ENCODE results near the gene LRRC34.

LRRC34 gene

DNA sequence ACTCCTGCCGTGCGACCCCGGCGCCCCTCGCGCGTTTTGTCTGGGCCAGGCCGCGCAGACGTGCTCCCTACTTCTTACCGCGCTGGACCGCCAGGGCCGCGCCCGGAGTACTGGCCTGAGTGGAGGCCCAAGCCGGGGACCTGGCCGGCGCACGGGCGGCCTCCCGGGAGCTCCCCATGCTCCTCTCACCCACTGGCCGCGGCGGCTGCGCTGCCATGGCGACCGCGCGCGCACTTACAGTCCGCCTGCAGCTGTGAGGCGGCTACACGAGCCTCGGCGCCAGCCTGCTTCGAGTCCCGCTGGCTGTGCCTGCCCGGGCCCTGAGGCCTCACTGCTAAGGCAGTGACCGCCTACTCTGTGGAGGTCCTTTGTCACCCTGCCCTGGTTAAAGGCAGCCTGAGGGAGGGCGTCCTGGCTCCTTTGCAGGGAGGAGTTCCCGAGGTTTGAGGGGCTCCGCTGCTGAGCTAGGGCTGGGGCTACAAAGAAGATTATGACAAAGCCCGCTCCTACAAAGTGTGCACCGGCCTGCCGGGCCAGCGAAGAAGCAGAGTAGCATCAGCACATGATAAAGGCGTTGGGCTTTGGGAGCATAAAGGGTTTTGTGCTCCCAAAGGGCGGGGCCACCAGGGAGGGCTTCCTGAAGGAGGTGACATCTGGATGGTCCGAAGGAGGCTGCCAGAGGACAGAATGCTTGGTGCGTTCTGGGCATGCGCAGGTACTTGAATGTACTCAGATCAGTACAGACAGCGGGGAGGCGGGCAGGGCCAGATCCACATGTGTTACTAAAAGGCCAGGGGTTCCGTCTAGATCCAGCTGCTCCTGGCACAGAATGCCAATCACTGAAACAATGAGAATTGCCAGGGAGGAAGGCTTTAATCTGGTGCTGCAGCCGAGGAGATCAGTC, at the start of gene LRRC34, which contains the start of gene LRRIQ4:
LRRC34 (minus strand) TSS at position 573 of the 904 bp plus-strand sequence; CDS start at position 217, 356 bp downstream.
LRRIQ4 (plus strand) TSS at position 539 of the 904 bp plus-strand sequence. CDS start 9,052 bp downstream, outside the sequence.
- peak; percentile 87 for DNase-seq (ENCODE audit: low spot score)

GRCh38 chr3:169861871-169862270, 49.2 kb upstream of the LRRC34 start:
- DNase-seq (ENCODE audit: low spot score) = no peak

DNA sequence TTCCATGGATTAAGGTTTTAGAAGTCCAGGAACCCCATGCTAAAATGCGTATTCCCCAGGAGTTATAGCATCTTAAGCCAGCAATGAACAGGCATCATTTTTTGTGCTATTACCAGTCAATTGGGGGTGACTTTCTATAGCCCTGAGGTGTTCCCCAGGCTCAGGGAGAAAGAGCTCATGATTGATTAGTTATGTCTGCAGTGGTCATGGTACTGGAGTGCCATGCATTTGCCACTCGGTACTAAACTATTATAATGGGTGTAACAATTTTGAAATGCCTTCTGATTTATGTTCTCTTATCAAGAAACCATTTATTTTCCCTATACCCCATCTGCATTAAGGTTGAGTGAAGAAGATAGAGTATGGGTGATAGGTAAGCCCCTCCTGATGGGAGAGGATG, 45.1 kb upstream of the LRRC34 start:
- no peak for DNase-seq (ENCODE audit: low spot score)

- no peak for DNase-seq (ENCODE audit: low spot score)
Measured at GRCh38 chr3:169855514-169855913, 42.8 kb upstream of the LRRC34 start.

GRCh38 chr3:169850618-169851017, 37.9 kb upstream of the LRRC34 start:
- DNase-seq (ENCODE audit: low spot score) = no peak

DNA sequence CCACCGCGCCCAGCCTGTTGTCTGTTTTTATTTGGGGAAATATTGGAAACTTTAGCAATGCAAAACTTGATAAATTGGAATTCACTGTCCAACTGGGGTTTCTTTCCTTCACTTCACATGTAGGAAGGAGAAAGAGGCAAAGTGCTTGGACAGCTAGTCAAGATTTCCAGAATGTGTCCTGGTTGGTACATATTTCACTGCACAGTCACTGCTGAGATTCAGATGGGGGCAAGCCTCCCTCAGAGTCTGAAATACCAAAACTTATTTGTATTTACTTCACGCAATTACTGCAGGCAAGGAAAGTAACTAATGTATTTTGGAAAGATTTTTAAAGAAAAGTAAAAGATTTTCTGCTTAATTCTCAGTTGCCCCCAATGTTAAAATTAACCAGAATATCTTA, 36.0 kb upstream of the LRRC34 start:
- no peak for DNase-seq (ENCODE audit: low spot score)

DNA sequence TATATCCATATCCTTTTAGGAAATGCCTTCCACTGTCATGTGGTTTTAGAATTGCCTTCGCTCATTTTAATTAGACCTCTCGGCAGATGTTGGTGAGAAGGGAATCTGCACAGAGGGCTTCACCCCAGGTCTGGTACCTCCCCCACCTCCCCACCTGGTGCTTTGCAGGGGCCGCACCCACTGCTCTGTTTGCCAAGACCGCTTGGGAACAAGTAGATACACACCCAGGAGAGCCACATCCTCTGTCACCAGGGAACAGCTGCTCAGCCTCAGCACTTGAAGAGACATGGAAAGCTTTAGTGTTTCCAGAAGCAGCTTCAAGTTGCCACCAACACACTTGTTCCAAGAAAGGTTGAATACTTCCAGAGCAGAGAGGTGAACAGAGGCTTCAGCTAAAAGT, 35.2 kb upstream of the LRRC34 start:
- DNase-seq (ENCODE audit: low spot score) = no peak

DNA sequence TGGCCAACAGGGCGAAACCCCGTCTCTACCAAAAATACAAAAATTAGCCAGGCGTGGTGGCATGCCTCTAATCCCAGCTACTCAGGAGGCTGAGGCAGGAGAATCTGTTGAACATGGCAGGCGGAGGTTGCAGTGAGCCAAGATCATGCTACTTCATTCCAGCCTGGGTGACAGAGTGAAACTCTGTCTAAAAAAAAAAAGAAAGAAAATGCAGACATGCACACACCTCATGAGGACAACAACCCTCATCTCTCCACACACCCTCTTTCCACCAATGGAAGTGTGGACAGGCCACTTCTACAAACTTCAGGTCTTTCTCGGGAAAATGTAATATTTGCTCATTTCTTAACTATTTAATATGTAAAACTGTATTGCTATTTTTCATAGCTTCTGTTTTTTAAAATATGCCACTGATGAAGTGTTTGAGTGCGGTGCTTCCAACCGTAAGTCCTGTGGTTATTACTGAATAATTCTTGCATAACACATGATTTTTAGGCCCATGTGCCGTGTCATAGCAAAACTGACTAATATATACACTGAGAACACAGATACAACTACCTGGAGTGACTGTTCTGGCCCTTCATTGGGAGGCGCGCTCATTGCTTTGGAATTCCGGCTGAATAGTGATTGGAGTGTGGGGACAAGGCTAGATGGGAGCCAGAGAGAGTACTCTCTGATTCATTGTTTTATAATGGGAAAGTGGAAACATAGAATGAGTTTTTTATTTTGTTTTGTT, 33.9 kb upstream of the LRRC34 start:
- no peak for DNase-seq (ENCODE audit: low spot score)

DNA sequence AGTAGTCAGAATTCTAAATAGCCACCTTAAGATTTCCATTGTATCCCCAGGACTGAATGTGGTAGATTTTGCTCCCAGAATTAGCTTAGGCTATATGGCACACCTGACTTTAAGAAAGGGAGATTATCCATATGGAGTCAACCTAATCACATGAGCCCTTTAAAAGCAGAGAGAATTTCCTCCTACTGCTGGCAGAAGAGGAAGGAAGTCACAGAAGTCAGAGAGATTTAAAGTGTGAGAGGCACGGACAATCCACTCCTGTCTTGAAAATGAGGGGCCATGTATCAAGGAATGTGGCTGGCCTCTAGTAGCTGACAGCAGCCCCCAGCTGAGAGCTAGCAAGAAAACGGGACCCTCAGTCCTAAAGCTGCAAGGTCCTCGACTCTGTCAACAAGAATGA, 30.3 kb upstream of the LRRC34 start:
- DNase-seq (ENCODE audit: low spot score) = no peak

DNA sequence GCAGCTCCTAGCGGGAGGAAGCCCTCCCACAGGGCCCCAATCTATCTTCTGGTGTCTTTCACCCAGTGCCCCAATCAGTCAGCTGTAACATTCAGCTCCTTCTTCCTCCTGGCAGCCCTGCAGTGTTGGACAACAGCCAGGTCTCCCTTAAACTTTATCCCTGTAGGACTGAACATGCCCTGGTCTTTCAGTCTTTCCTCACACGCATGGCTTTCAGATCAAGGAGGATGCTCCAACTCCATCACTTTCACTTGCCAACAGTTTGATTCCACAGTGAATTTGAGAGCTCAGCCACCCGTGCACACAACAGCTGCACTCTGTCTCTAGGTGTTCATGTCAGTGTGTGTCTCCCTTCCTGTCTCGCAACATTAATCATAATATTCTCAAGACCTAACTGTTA, 28.5 kb upstream of the LRRC34 start:
- DNase-seq (ENCODE audit: low spot score) = no peak

- no peak for DNase-seq (ENCODE audit: low spot score)
Measured at GRCh38 chr3:169838511-169839030, 25.9 kb upstream of the LRRC34 start.

DNA sequence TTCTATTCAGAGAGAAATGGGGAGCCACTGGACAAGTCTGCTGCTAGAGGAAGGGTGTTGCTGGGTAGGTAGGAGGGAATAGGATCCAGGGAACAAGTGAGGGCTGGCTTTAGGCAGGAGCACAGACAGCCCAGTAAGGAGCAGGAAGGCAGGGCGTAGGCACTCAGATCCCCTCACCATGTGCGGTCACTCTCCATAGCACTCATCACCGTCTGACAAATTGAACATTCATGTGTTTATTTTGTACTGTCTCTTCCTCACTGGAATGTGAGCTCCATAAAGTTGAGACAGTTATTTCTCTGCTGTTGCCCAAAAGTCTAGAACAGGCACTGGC, 24.2 kb upstream of the LRRC34 start:
- no peak for DNase-seq (ENCODE audit: low spot score)

- no peak for DNase-seq (ENCODE audit: low spot score)
Measured at GRCh38 chr3:169836078-169836941, 23.6 kb upstream of the LRRC34 start.

GRCh38 chr3:169835533-169835932, 22.8 kb upstream of the LRRC34 start:
- no peak for DNase-seq (ENCODE audit: low spot score)

DNA sequence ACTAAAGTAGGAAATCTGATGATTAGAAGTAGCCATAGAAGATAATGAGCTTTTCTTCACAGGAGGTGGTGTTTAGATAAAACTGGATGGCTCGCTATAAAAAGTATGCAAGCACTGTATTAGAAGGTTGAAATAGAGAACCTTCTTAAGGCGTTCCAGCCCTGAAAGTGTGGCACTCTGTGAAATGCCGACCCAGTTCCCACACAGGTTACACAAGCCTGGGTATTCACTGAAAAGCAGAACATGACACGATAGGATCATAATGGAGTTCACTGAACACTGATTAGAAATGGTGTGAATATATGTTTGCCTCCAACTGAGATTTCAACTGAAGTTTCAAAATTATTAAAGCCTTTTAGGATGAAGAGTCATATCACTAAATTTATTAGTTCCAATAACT, 15.0 kb upstream of the LRRC34 start:
- DNase-seq (ENCODE audit: low spot score) = no peak

GRCh38 chr3:169825316-169825715, 12.6 kb upstream of the LRRC34 start:
- DNase-seq (ENCODE audit: low spot score) = no peak

- no peak for DNase-seq (ENCODE audit: low spot score)
Measured at GRCh38 chr3:169822983-169823382, 10.3 kb upstream of the LRRC34 start.

DNA sequence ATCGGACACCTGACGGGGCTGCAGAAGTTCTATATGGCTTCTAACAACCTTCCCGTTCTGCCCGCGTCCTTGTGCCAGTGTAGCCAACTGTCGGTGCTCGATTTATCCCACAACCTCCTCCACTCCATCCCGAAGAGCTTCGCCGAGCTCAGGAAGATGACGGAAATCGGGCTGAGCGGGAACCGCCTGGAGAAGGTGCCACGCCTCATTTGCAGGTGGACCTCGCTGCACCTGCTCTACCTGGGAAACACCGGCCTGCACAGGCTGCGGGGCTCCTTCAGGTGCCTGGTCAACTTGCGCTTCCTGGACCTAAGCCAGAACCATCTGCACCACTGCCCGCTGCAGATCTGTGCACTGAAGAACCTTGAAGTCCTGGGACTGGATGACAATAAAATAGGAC, 9.8 kb upstream of the LRRC34 start:
- no peak for DNase-seq (ENCODE audit: low spot score)

- DNase-seq (ENCODE audit: low spot score) = no peak
Measured at GRCh38 chr3:169822091-169822490, 9.4 kb upstream of the LRRC34 start.

DNA sequence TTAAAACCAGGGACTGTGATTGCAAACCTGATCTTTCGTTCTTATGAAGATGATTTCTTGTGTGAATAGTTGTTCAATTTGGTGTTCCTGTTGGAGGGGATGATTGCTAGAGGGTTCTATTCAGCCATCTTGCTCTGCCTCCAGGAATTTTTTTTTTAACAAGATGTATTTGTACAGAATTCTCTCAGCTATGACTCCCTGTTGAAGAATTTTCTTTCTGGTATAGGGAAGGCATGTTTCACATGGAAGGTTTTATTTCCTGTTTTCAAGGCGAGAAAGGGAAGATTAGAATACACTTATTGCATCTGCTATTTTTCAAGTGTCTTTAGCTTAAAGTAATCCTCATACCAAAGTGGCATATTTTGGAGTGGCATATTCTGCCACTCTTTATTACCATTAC, 5.6 kb upstream of the LRRC34 start:
- DNase-seq (ENCODE audit: low spot score) = no peak

DNA sequence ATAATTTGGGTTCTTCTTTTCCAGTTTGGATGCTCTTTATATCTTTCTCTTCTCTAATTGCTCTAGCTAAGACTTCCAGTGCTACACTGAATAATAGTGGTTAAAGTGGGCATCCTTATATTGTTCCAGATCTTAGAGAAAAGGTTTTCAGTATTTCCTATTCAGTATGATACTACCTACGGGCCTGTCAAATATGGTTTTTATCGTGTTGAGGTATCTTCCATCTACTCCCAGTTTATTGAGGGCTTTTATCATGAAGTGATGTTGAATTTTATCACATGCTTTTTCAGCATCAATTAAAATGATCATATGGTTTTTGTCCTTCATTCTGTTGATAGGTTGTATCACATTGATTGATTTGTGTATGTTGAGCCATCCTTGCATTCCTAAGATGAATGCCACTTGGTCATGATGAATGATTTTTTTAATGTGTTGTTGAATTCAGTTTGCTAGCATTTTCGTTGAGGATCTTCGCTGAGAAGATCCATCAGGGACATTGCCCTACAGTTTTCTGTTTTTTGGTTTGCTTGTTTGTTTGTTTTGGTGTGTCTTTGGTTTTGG, 3.0 kb upstream of the LRRC34 start:
- no peak for DNase-seq (ENCODE audit: low spot score)
